HepG2 (cell line): ENCODE results near the gene ETFA. TPM values are rescaled to one million over a fixed set of nuclear protein-coding genes. Genes with fewer than 3 reads are reported as not detected.

Experiments
- DBP ChIP-seq: sonication (generic); formaldehyde crosslinking; IDR thresholded peaks from 2 replicates; pipeline ENCODE4 v1.4.0; 2020; ENCODE audit warnings: missing genetic modification reagents; ENCODE audit errors: not compliant biosample characterization
- ELF3 ChIP-seq: IDR thresholded peaks from 2 replicates; pipeline ENCODE4 v1.6.1; 2016; ENCODE audit warnings: missing genetic modification reagents, missing compliant biosample characterization
- KDM6A ChIP-seq: IDR thresholded peaks from 2 replicates; pipeline ENCODE4 v1.6.1; 2016; ENCODE audit warnings: low read depth
- NAIF1 ChIP-seq: sonication (generic); formaldehyde crosslinking; IDR thresholded peaks from 2 replicates; pipeline ENCODE4 v1.5.0; 2020; ENCODE audit warnings: mild to moderate bottlenecking, missing genetic modification reagents, borderline replicate concordance
- NR1H2 ChIP-seq: sonication (generic); formaldehyde crosslinking; IDR thresholded peaks from 2 replicates; pipeline ENCODE4 v1.8.1; 2022; ENCODE audit warnings: low read depth, missing genetic modification reagents, borderline replicate concordance
- PHF20 ChIP-seq: sonication (generic); formaldehyde crosslinking; IDR thresholded peaks from 2 replicates; pipeline ENCODE4 v1.5.0; 2020; ENCODE audit warnings: mild to moderate bottlenecking, missing genetic modification reagents
- RELA ChIP-seq: sonication (generic); formaldehyde crosslinking; IDR thresholded peaks from 2 replicates; pipeline ENCODE4 v1.4.0; 2020; ENCODE audit warnings: missing genetic modification reagents
- SNAPC2 ChIP-seq: sonication (generic); formaldehyde crosslinking; IDR thresholded peaks from 2 replicates; pipeline ENCODE4 v1.8.1; 2022; ENCODE audit warnings: mild to moderate bottlenecking, missing genetic modification reagents
- ZBTB14 ChIP-seq: sonication (generic); formaldehyde crosslinking; IDR thresholded peaks from 2 replicates; pipeline ENCODE4 v1.4.0; 2020; ENCODE audit warnings: missing genetic modification reagents
- ZBTB44 ChIP-seq: sonication (generic); formaldehyde crosslinking; IDR thresholded peaks from 2 replicates; pipeline ENCODE4 v1.4.0; 2020; ENCODE audit warnings: missing genetic modification reagents
- ZFP1 ChIP-seq: IDR thresholded peaks from 2 replicates; pipeline ENCODE4 v1.6.1; 2016
- ZNF234 ChIP-seq: sonication (generic); formaldehyde crosslinking; conservative IDR thresholded peaks from 2 replicates; pipeline ENCODE4 v1.5.1; 2020; ENCODE audit warnings: mild to moderate bottlenecking, missing genetic modification reagents
- ZNF3 ChIP-seq: IDR thresholded peaks from 2 replicates; pipeline ENCODE4 v1.7.0; 2017; ENCODE audit warnings: inconsistent platforms
- ZNF431 ChIP-seq: sonication (generic); formaldehyde crosslinking; IDR thresholded peaks from 2 replicates; pipeline ENCODE4 v1.9.0; 2022; ENCODE audit warnings: missing genetic modification reagents, low read depth, mild to moderate bottlenecking, borderline replicate concordance
- ZNF629 ChIP-seq: sonication (generic); formaldehyde crosslinking; conservative IDR thresholded peaks from 2 replicates; pipeline ENCODE4 v1.5.0; 2020; ENCODE audit warnings: missing genetic modification reagents
- ZNF672 ChIP-seq: sonication (generic); formaldehyde crosslinking; IDR thresholded peaks from 2 replicates; pipeline ENCODE4 v1.8.1; 2022; ENCODE audit warnings: missing genetic modification reagents
- ZNF720 ChIP-seq: sonication (generic); formaldehyde crosslinking; IDR thresholded peaks from 2 replicates; pipeline ENCODE4 v1.4.0; 2020; ENCODE audit warnings: missing genetic modification reagents
- ZSCAN5A ChIP-seq: sonication (generic); formaldehyde crosslinking; IDR thresholded peaks from 2 replicates; pipeline ENCODE4 v1.8.0; 2022; ENCODE audit warnings: mild to moderate bottlenecking, missing genetic modification reagents, borderline replicate concordance
- polyA plus RNA-seq, 8 experiments: library from polyadenylated mRNA; depleted of rRNA in 3 of 8; stranded (reverse) in 7 of 8; unstranded in 1 of 8; fragments of >200 nt; fragmentation: Illumina TruSeq in 4 of 8; extraction: Trizol in 4 of 8; gene quantifications; 2 replicates each; pipeline versions ENCODE4 v1.2.1 to v1.2.3, GENCODE V29; 2011 to 2016; ENCODE audit warnings: low read depth in 4 of 8, missing spikeins in 1 of 8, mixed read lengths in 1 of 8; ENCODE audit not compliant: insufficient read depth in 1 of 8
- total RNA-seq, 5 experiments: library from RNA; depleted of rRNA; stranded (reverse); fragments of >200 nt; fragmentation: Illumina TruSeq; extraction: Trizol; gene quantifications; 2 replicates each; pipeline ENCODE4 v1.2.3, GENCODE V29; 2016; ENCODE audit warnings: low read depth in 1 of 5
- TF ChIP-seq, protein P1 (sequence below): sonication (generic); formaldehyde crosslinking; IDR thresholded peaks from 2 replicates; pipeline ENCODE4 v1.4.0; 2020; ENCODE audit warnings: missing genetic modification reagents
- TF ChIP-seq, protein P2 (sequence below): sonication (generic); formaldehyde crosslinking; conservative IDR thresholded peaks from 2 replicates; pipeline ENCODE4 v1.5.0; 2020; ENCODE audit warnings: missing genetic modification reagents
- TF ChIP-seq, protein P3 (sequence below): sonication (generic); IDR thresholded peaks from 2 replicates; pipeline ENCODE4 v1.6.1; 2016; ENCODE audit warnings: low read depth, borderline replicate concordance

Gene ETFA
- total and polyA plus RNA-seq, 2 of the 13 experiments (the other 11 are each of a cell fraction or from before 2014, with no cell fraction given): 291 to 396 TPM

DNA sequence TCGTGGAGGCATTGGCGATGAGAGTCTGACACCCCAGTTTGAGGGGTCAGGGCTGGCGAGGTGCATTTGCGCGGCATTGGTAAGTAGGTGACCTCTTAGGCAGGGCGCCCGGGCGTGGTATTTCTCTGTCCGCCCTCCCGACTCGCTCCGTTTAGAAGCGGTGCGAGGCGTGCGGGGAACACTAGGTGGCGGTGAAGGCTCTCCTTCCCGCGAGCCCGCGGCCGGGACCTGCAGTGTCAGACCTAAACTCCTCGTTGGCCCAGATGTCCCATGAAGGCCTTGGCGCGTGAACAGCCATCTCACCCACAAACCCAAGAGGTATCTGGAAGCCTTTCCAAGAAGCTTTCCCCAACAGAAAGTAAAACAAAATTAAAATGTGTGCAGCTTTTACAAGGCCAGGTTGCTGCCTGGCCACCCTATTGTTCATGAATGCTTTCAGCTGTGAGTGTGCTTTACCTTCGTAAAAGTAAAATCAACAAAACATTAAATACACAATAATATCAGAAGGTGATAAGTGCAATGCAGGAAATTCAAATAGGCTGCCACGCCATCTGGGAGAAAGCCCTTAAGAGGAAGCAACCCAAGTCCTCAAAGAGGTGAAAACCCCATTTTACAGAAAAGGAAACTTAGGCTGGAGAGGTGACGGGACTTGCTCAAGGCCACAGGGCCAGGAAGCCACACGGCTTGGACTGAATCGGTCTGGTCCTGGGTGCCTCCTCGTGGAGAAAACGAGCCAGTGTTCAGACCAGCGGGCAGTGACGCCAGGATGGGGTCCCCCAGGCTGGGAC is 120.3 kb downstream of the ETFA start (continued):
- TF ChIP-seq, protein P1, sequence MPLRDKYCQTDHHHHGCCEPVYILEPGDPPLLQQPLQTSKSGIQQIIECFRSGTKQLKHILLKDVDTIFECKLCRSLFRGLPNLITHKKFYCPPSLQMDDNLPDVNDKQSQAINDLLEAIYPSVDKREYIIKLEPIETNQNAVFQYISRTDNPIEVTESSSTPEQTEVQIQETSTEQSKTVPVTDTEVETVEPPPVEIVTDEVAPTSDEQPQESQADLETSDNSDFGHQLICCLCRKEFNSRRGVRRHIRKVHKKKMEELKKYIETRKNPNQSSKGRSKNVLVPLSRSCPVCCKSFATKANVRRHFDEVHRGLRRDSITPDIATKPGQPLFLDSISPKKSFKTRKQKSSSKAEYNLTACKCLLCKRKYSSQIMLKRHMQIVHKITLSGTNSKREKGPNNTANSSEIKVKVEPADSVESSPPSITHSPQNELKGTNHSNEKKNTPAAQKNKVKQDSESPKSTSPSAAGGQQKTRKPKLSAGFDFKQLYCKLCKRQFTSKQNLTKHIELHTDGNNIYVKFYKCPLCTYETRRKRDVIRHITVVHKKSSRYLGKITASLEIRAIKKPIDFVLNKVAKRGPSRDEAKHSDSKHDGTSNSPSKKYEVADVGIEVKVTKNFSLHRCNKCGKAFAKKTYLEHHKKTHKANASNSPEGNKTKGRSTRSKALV (CRISPR knock-in tag): peak; percentile 73; the same call in 1 of the 2 replicates
- TF ChIP-seq DBP: no peak
- no peak for TF ChIP-seq ELF3 (CRISPR knock-in tag)
- no peak for TF ChIP-seq KDM6A (CRISPR knock-in tag)
- TF ChIP-seq ZFP1 (CRISPR knock-in tag): no peak
- TF ChIP-seq ZNF629 (CRISPR knock-in tag): peak; percentile 84
- TF ChIP-seq ZSCAN5A (CRISPR knock-in tag): no peak
- no peak for TF ChIP-seq NAIF1
- no peak for TF ChIP-seq ZBTB14
- TF ChIP-seq, protein P2, sequence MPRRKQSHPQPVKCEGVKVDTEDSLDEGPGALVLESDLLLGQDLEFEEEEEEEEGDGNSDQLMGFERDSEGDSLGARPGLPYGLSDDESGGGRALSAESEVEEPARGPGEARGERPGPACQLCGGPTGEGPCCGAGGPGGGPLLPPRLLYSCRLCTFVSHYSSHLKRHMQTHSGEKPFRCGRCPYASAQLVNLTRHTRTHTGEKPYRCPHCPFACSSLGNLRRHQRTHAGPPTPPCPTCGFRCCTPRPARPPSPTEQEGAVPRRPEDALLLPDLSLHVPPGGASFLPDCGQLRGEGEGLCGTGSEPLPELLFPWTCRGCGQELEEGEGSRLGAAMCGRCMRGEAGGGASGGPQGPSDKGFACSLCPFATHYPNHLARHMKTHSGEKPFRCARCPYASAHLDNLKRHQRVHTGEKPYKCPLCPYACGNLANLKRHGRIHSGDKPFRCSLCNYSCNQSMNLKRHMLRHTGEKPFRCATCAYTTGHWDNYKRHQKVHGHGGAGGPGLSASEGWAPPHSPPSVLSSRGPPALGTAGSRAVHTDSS: no peak
- TF ChIP-seq, protein P3, sequence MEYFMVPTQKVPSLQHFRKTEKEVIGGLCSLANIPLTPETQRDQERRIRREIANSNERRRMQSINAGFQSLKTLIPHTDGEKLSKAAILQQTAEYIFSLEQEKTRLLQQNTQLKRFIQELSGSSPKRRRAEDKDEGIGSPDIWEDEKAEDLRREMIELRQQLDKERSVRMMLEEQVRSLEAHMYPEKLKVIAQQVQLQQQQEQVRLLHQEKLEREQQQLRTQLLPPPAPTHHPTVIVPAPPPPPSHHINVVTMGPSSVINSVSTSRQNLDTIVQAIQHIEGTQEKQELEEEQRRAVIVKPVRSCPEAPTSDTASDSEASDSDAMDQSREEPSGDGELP: no peak
- TF ChIP-seq ZNF234 (CRISPR knock-in tag): no peak
- no peak for TF ChIP-seq ZNF720 (CRISPR knock-in tag)
- TF ChIP-seq SNAPC2 (CRISPR knock-in tag): no peak
- TF ChIP-seq ZBTB44 (CRISPR knock-in tag): no peak
- TF ChIP-seq PHF20 (CRISPR knock-in tag): no peak
- no peak for TF ChIP-seq ZNF431
- no peak for TF ChIP-seq RELA (CRISPR knock-in tag)
- TF ChIP-seq ZNF672 (CRISPR knock-in tag): no peak
- no peak for TF ChIP-seq ZNF3 (CRISPR knock-in tag)
- no peak for TF ChIP-seq NR1H2 (CRISPR knock-in tag)
